ENCODE results near the gene NOM1.
"Not testable (repeated sequence)": the region's sequence is repeated elsewhere in the genome, so short reads cannot be mapped to it uniquely, and the experiment has no call there.

Gene NOM1

DNA sequence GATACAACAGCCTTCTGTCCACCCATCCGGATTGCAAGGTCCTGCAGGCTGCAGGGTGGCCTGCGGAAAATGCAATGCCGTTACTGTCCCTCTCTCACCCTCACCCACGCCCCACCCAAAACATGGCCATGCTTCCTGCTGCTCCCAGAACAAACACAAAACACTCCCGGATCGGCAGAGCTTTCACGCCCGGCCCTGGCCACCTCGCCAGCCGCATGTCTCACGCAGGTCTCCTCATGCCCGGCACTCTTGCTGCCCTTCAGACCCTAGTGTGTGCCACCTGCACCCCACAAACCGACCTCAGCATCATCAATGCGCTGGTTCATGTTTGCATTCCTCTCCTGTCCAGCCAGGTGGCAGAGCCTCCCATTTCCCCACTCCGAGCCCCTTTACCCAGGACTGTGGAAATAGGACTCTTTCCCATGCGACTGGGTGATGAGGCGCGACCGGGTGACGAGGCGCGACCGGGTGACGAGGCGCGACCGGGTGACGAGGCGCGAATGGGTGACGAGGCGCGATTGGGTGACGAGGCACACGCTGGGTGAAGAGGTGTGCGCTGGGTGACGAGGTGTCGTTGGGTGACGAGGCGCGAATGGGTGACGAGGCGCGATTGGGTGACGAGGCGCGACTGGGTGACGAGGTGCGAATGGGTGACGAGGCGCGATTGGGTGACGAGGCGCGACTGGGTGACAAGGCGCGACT, 8.9 kb upstream of the NOM1 start:
- no peak for DNase-seq (ENCODE audit: low read depth)

DNA sequence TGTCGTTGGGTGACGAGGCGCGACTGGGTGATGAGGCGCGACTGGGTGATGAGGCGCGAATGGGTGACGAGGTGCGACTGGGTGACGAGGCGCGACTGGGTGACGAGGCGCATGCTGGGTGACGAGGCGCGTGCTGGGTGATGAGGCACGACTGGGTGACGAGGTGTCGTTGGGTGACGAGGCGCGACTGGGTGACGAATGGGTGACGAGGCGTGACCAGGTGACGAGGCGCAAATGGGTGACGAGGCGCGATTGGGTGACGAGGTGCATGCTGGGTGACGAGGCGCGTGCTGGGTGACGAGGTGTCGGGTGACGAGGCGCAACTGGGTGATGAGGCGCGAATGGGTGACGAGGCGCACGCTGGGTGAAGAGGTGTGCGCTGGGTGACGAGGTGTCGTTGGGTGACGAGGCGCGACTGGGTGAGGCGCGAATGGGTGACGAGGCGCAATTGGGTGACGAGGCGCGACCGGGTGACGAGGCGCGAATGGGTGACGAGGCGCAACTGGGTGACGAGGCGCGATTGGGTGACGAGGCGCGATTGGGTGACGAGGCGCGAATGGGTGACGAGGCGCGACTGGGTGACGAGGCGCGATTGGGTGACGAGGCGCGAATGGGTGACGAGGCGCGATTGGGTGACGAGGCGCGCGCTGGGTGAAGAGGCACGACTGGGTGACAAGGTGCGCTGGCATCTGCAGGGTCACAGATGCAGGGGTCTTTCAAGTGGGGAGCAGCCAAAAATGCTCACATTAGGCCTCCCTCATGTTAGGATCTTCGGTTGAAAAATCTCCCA, 7.9 kb upstream of the NOM1 start:
- no peak for DNase-seq (ENCODE audit: low read depth)

GRCh38 chr7:156942708-156943090, 6.8 kb upstream of the NOM1 start:
- DNase-seq (ENCODE audit: low read depth) = no peak

DNA sequence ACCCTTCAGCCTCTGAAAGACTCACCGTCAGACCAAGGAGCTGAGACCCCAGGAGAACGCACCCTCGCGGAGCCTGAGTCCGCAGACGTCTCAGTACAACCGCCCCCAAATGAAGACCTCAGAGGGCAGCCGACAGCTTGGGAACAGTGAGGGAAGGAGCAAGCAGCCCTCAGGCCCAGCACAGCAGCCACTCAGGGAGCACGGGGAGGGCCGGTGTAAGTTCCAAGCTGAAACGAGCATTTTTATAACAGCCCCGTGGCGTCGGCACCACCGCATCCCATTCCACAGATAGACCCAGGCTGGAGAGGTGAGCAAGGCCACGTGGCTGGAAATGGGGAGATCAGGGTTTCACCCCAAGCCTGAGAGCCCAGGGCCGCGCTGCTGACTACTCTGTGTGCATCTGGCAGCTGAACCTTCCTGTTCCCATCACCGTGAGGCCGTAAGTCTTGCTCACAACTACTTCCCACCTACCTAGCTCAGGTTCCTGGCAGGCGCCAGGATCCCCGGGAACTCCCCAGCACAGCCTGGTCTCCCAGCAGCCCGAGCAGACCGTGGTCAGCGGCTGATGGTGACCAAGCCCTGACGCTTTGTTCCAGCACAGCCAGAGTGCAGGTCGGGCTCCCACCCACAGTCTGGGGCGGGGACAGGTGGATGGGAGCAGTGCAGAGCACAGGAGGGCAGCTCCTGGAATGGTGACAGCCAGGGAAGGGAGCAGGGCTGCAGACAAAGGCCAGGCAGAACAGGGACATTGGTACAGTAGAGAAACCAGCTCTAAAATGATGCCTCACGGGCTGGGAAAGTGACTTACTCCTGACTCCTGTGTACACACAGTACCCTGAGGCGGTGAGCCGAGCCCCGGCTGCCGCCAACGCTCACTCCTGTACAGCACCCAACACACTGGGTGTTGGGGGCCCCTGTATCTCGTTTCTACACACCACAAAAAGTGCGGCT, 6.1 kb upstream of the NOM1 start:
- no peak for DNase-seq (ENCODE audit: low read depth)

DNA sequence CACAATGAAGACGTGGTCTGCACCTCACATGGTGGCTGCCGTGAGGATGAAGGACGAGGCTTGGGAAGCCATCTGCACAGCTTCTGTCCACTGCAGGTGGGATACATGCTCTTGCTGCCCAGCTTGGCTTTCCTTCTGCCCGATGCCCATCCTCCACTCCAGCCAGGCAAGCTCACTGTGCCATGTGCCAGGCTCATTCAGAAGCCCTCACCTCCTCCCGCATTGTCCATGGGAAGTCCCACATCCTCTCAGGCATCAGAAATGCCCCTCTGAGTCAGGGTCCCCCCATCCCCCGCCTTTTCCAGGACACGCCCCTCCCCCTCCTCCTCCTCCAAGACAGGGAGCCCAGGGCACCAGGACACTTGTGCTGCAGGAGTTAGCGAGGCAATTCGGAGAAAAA, 4.6 kb upstream of the NOM1 start:
- DNase-seq (ENCODE audit: low read depth) = no peak

- DNase-seq (ENCODE audit: low read depth) = no peak
Observed at GRCh38 chr7:156947120-156947843, 2.2 kb upstream of the NOM1 start.

- no peak for DNase-seq (ENCODE audit: low read depth)
Observed at GRCh38 chr7:156948361-156948760, 1.2 kb upstream of the NOM1 start.

- no peak for DNase-seq (ENCODE audit: low read depth)
Observed at GRCh38 chr7:156950381-156950858, 908 bp downstream of the NOM1 start.

GRCh38 chr7:156953215-156953614, 3.7 kb downstream of the NOM1 start:
- not testable (repeated sequence) for DNase-seq (ENCODE audit: low read depth)

DNA sequence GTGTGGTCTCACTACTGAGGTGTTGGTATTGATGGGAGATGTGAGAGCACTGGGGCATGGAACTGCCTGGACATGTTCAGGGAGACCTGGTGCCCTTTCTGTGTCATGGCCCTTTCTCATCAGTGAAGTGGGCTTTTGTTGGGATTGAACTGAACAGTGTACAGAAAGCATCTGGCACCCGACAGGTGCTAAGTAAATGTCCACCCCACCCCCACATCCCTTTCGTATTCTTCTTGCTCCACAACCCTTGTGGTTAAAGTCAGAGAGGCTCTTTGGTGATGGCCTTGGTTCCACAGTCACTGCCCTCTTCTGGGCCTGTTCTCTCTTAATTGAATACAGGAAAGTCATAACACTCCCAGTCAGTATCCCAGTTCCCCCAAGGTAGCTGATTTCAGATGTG, 5.4 kb downstream of the NOM1 start:
- DNase-seq (ENCODE audit: low read depth) = no peak

- DNase-seq (ENCODE audit: low read depth) = no peak
Observed at GRCh38 chr7:156956727-156957126, 7.2 kb downstream of the NOM1 start.

DNA sequence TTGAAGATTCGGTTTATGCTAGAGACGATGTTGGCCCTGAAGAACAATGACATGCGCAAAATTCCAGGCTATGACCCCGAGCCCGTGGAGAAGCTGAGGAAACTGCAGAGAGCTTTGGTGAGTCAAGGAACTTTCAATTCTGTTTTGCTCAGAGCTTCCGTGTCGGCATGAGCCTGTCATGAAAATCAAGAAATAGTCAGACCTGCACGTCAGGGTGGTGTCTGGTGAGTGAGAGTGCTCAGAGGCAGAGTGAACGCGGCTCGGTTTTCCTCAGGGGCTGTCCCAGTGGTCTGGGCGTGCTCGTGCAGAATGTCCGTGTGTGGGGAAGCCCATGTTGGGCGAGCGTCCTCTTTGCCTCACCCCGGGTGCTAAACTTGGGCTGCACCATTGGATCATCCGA, 12.6 kb downstream of the NOM1 start:
- no peak for DNase-seq (ENCODE audit: low read depth)

GRCh38 chr7:156962897-156963296, 13.4 kb downstream of the NOM1 start:
- DNase-seq (ENCODE audit: low read depth) = no peak

GRCh38 chr7:156963472-156963871, 14.0 kb downstream of the NOM1 start:
- no peak for DNase-seq (ENCODE audit: low read depth)

GRCh38 chr7:156964971-156965370, 15.5 kb downstream of the NOM1 start:
- no peak for DNase-seq (ENCODE audit: low read depth)

- no peak for DNase-seq (ENCODE audit: low read depth)
Observed at GRCh38 chr7:156966387-156966786, 16.9 kb downstream of the NOM1 start.

GRCh38 chr7:156968183-156968582, 18.7 kb downstream of the NOM1 start:
- DNase-seq (ENCODE audit: low read depth) = no peak

DNA sequence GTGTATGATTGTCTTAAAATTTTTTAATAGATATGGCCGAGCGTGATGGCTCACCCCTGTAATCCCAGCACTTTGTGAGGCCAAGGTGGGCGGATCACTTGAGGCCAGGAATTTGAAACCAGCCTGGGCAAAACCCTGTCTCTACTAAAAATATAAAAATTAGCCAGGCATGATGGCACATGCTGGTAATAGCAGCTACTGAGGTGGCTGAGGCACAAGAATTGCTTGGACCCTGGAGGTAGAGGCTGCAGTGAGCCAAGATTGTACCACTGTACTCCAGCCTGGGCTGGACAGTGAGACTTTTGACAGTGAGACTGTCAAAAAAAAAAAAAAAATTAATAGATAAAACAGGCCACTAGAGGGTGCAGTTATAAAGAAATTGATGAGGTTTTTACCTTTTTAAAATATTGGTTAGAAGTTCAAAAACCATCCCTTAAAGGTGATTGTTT, 20.5 kb downstream of the NOM1 start:
- DNase-seq (ENCODE audit: low read depth) = no peak

GRCh38 chr7:156975620-156976019, 26.1 kb downstream of the NOM1 start:
- DNase-seq (ENCODE audit: low read depth) = no peak

DNA sequence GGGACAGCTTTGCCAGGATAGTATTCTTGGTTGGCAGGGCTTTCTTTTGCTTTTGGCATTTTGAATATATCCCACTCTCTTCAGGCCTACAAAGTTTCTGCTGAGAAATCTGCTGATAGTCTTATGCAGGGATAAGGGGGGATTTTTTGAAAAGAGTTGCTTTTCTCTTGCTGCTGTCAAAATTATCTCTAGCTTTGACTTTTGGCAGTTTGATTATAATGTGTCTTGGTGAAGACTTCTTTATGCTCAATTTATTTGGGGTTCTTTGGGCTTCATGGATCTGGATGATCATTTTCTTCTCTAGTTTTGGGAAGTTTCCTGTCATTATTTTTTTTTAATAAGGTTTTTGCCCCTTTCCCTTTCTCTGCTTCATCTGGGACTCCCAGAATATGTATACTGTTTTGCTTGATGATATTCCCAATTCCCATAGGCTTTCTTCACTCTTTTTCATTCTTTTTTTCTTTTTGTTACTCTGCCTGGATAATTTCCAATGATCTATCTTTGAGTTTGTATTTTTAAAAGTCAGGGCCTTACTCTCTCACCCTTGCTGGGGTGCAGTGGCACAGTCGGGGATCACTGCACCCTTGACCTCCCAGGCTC, 29.6 kb downstream of the NOM1 start:
- DNase-seq (ENCODE audit: low read depth) = no peak

DNA sequence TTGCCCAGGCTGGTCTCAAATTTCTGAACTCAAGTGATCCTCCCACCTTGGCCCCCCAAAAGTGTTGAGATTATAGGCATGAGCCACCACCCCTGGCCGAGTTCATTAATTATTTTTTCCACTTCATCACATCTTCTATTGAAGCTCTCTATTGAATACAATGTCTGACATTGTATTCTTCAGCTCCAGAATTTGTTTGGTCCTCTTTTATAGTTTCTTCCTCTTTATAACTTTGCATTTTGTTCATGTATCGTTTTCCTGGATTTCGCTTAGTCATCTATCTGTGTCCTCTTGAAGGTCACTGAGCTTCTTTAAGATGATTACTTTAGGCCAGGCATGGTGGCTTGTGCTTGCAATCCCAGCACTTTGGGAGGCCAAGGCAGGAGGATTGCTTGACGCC, 30.2 kb downstream of the NOM1 start:
- DNase-seq (ENCODE audit: low read depth) = no peak

All from stimulated activated CD8-positive, alpha-beta memory T cell treated with anti-CD3 and anti-CD28 coated beads, Interleukin-4, amount 100 ng/mL, for 24 hours (primary cell).